Activated CD8-positive, alpha-beta T cell treated with anti-CD3 and anti-CD28 coated beads for 36 hours (primary cell): ENCODE results near the gene SF3A2. TPM values are rescaled to one million over a fixed set of nuclear protein-coding genes. Genes with fewer than 3 reads are reported as not detected.
"Not testable (repeated sequence)": the region's sequence is repeated elsewhere in the genome, so short reads cannot be mapped to it uniquely, and the experiment has no call there.

Experiments used
- ATAC-seq: fragments of 200-7000 bp; cut with Tn5 transposase; one replicate; pipeline ENCODE4 v1.10.0; 2021; ENCODE audit warnings: mild to moderate bottlenecking, moderate library complexity
- CTCF ChIA-PET: fragments of 350-600 bp; sonication (Branson Sonifier 250); formaldehyde crosslinking; loops from one replicate; lab custom pipeline; 2021; ENCODE audit warnings: antibody characterized with exemption; lab: Charles Lee
- POLR2A ChIA-PET: fragments of 350-600 bp; sonication (Branson Sonifier 250); formaldehyde crosslinking; loops from one replicate; lab custom pipeline; 2021; ENCODE audit warnings: antibody characterized with exemption; lab: Charles Lee
- DNase-seq: peaks from one replicate; pipeline ENCODE4 v3.0.0-alpha.2; 2020
- H3K27ac Mint-ChIP-seq: one replicate; pipeline ENCODE4 v1.8.0; 2021; ENCODE audit warnings: mild to moderate bottlenecking, mixed read lengths
- H3K27me3 Mint-ChIP-seq: one replicate; pipeline ENCODE4 v1.8.0; 2021; ENCODE audit warnings: mixed read lengths
- H3K36me3 Mint-ChIP-seq: one replicate; pipeline ENCODE4 v1.8.0; 2021; ENCODE audit warnings: low read depth, mixed read lengths
- H3K4me1 Mint-ChIP-seq: one replicate; pipeline ENCODE4 v1.8.0; 2021; ENCODE audit warnings: low read depth, mixed read lengths
- H3K4me3 Mint-ChIP-seq: one replicate; pipeline ENCODE4 v1.8.0; 2021; ENCODE audit warnings: mild to moderate bottlenecking, moderate library complexity, mixed read lengths
- H3K9me3 Mint-ChIP-seq: one replicate; pipeline ENCODE4 v1.8.0; 2021; ENCODE audit warnings: mixed read lengths
- CTCF ChIP-seq: fragments of 200-600 bp; IDR thresholded peaks from one replicate; pipeline ENCODE4 v1.8.0; 2022; ENCODE audit warnings: antibody characterized with exemption, mild to moderate bottlenecking
- intact Hi-C: fragments of 100-400 bp; cut with micrococcal nuclease; formaldehyde crosslinking; loops from one replicate; pipeline ENCODE4 v1.10.0; 2022
- total RNA-seq, 2 experiments: library from RNA; stranded (reverse); gene quantifications; one replicate each; pipeline ENCODE4 v1.2.3, GENCODE V29; 2021

The SF3A2 gene
- total RNA-seq, 2 experiments from 2014 or later = 157 to 163 TPM

- Mint-ChIP-seq H3K27me3 (no peaks in the 10 kb centered on the region), H3K4me3 (no peak overlapping the region), H3K36me3 (peaks cover 28% of the 10 kb centered on the region), H3K27ac (no peak overlapping the region), H3K9me3 (no peaks in the 10 kb centered on the region), H3K4me1 (peaks cover 29% of the 10 kb centered on the region)
- intact Hi-C loops = loop anchor here (5.0 kb wide), 1 partner anchor 116 kb away; no protein-coding TSS in a partner anchor
- ChIA-PET CTCF (interaction anchor here (1.0 to 4.9 kb wide), 3 partner anchors 117 to 334 kb away, joined by 3 to 29 read pairs (median 10); no protein-coding TSS in a partner anchor), POLR2A (interaction anchor here (0.9 to 11.0 kb wide), 5 partner anchors 12 to 41 kb away, joined by 3 to 102 read pairs (median 4); partner anchors contain the start of genes AMH, JSRP1 and PLEKHJ1)
- no peak for TF ChIP-seq CTCF
- ATAC-seq (no peak), DNase-seq (no peak)
Measured at GRCh38 chr19:2276429-2276986, 39.9 kb downstream of the SF3A2 start.

DNA sequence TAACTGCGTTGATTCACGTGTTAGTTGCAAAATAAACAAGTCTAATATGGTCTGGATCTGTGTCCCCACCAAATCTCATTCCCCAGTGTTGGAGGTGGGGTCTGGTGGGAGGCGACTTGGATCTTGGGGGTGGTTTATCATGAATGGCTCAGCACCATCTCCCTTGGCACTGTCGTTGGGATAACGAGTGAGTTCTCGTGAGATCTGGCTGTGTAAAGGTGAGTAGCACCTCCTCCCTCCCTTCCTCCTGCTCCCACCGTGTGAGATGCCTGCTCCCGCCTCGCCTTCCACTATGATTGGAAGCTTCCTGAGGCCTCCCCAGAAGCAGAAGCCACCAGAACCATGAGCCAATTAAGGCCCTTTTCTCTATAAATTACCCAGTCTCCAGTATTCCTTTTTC is 40.5 kb downstream of the SF3A2 start:
- POLR2A ChIA-PET = interaction anchor here (0.9 to 11.0 kb wide), 5 partner anchors 12 to 41 kb away, joined by 3 to 102 read pairs (median 4); partner anchors contain the start of genes AMH, JSRP1 and PLEKHJ1
- Mint-ChIP-seq H3K9me3 (no peaks in the 10 kb centered on the region), H3K4me3 (no peak overlapping the region)

GRCh38 chr19:2278459-2279158 is 42.0 kb downstream of the SF3A2 start:
- intact Hi-C loops = loop anchor here (5.0 kb wide), 1 partner anchor 114 kb away; no protein-coding TSS in a partner anchor
- ChIA-PET CTCF (interaction anchor here (1.3 kb wide), 1 partner anchor 114 kb away, joined by 3 read pairs; no protein-coding TSS in a partner anchor), POLR2A (interaction anchor here (0.9 to 1.1 kb wide), 2 partner anchors 8 to 135 kb away, joined by 3 to 5 read pairs; no protein-coding TSS in a partner anchor)
- no peak overlapping the region for H3K27ac Mint-ChIP-seq
- no peak overlapping the region for H3K4me3 Mint-ChIP-seq
- H3K9me3 Mint-ChIP-seq = no peaks in the 10 kb centered on the region
- peaks cover 12% of the 10 kb centered on the region for H3K36me3 Mint-ChIP-seq
- DNase-seq = no peak
- H3K27me3 Mint-ChIP-seq = no peaks in the 10 kb centered on the region
- no peak for TF ChIP-seq CTCF
- no peak for ATAC-seq
- H3K4me1 Mint-ChIP-seq = peaks cover 30% of the 10 kb centered on the region

More for the DNA sequence above, 40.5 kb downstream of the SF3A2 start:
- H3K27me3 Mint-ChIP-seq = no peaks in the 10 kb centered on the region
- TF ChIP-seq CTCF = no peak
- peaks cover 23% of the 10 kb centered on the region for H3K36me3 Mint-ChIP-seq
- intact Hi-C loops = loop anchor here (5.0 kb wide), 1 partner anchor 115 kb away; no protein-coding TSS in a partner anchor
- H3K4me1 Mint-ChIP-seq = peaks cover 31% of the 10 kb centered on the region
- CTCF ChIA-PET = interaction anchor here (0.9 to 1.0 kb wide), 2 partner anchors 39 to 334 kb away, joined by 3 read pairs; no protein-coding TSS in a partner anchor
- no peak for ATAC-seq
- no peak for DNase-seq
- no peak overlapping the region for H3K27ac Mint-ChIP-seq

DNA sequence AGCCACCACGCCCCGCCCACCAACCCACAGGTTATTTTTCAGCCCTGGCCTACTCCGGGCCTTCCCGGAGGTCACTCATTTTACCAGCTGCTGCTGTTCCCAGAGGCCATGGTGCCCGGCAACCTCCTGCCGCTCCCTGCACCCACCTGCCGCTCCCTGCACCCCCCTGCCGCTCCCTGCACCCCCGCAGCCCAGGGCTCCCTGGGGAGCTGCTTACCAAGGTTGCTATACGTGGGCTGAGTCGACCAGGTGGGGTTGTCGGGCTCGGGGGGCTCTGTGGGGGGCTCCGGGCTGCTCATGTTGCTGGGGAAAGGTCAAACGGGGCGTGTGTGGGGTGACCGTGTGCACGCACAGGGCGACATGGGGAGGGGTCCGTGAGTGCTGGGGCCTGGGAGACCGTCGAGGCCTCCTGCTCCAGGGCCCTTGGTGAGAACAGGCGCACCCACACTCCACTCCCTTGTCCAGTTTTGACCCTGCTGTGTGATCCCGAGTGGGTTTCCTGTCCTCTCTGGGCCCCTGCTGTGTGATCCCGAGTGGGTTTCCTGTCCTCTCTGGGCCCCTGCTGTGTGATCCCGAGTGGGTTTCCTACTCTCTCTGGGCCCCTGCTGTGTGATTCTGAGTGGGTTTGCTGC is 44.1 kb downstream of the SF3A2 start:
- ChIA-PET POLR2A (no interaction called here), CTCF (no interaction called here)
- intact Hi-C loops = no loop called here
- H3K4me1 Mint-ChIP-seq = peaks cover 18% of the 10 kb centered on the region
- no peaks in the 10 kb centered on the region for H3K9me3 Mint-ChIP-seq
- DNase-seq = no peak
- H3K36me3 Mint-ChIP-seq = no peaks in the 10 kb centered on the region
- H3K27ac Mint-ChIP-seq = no peak overlapping the region
- ATAC-seq = no peak
- no peak for TF ChIP-seq CTCF
- H3K27me3 Mint-ChIP-seq = no peaks in the 10 kb centered on the region
- no peak overlapping the region for H3K4me3 Mint-ChIP-seq

DNA sequence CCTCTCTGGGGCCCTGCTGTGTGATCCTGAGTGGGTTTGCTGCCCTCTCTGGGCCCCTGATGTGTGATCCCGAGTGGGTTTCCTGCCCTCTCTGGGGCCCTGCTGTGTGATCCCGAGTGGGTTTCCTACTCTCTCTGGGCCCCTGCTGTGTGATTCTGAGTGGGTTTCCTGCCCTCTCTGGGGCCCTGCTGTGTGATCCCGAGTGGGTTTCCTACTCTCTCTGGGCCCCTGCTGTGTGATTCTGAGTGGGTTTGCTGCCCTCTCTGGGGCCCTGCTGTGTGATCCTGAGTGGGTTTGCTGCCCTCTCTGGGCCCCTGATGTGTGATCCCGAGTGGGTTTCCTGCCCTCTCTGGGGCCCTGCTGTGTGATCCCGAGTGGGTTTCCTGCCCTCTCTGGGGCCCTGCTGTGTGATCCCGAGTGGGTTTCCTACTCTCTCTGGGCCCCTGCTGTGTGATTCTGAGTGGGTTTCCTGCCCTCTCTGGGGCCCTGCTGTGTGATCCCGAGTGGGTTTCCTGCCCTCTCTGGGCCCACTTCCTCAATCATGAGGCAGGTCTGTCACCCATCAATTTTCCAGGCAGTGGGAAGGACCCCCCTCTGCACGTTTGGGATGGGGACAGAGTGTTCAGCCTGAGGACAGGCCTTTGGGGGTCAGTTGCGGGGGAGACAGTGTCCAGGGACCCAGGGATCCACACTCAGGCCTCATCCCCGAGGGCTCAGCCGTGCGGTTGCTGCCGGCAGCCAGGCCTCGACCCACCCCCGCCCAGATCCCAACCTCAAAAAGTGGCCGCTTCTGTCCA is 44.8 kb downstream of the SF3A2 start:
- H3K27ac Mint-ChIP-seq, H3K36me3 Mint-ChIP-seq, intact Hi-C loops, H3K4me3 Mint-ChIP-seq, H3K9me3 Mint-ChIP-seq, ATAC-seq, CTCF ChIA-PET, H3K27me3 Mint-ChIP-seq, DNase-seq: not testable (repeated sequence)
- peaks cover 18% of the 10 kb centered on the region for H3K4me1 Mint-ChIP-seq
- POLR2A ChIA-PET = interaction anchor here (1.4 kb wide), 1 partner anchor 11 kb away, joined by 3 read pairs; no protein-coding TSS in a partner anchor
